Neural crest cell (in vitro differentiated cells): ENCODE data around the gene RIPOR1. TPM values are rescaled to one million over a fixed set of nuclear protein-coding genes. Genes with fewer than 3 reads are reported as not detected.
A peak's percentile ranks its signal among the peaks of the same experiment; 100 is the strongest.

ENCODE experiments used
- DNase-seq: peaks from one replicate; pipeline ENCODE4 v3.0.0; 2021; ENCODE audit warnings: low read depth, mixed read lengths, low spot score
- H3K27ac Mint-ChIP-seq: one replicate; pipeline ENCODE4 v1.8.0; 2021; ENCODE audit warnings: mild to moderate bottlenecking, mixed read lengths; ENCODE audit not compliant: unreplicated experiment
- H3K27me3 Mint-ChIP-seq: 2 replicates; pipeline ENCODE4 v1.8.0; 2021; ENCODE audit warnings: low read depth, mild to moderate bottlenecking, mixed read lengths
- H3K36me3 Mint-ChIP-seq: 2 replicates; pipeline ENCODE4 v1.8.0; 2021; ENCODE audit warnings: low read depth, mild to moderate bottlenecking, mixed read lengths
- H3K4me1 Mint-ChIP-seq: 2 replicates; pipeline ENCODE4 v1.8.0; 2021; ENCODE audit warnings: mixed read lengths
- H3K4me3 Mint-ChIP-seq: one replicate; pipeline ENCODE4 v1.8.0; 2021; ENCODE audit warnings: mild to moderate bottlenecking, mixed read lengths
- H3K9me3 Mint-ChIP-seq: 2 replicates; pipeline ENCODE4 v1.8.0; 2021; ENCODE audit warnings: mixed read lengths
- CTCF ChIP-seq: fragments of 200-600 bp; sonication (generic); conservative IDR thresholded peaks from 2 replicates; pipeline ENCODE4 v1.5.0; 2021; ENCODE audit warnings: antibody characterized with exemption, mild to moderate bottlenecking
- total RNA-seq: library from RNA; stranded (reverse); gene quantifications from 2 replicates; pipeline ENCODE4 v1.2.1, GENCODE V29; 2021

Gene RIPOR1
- total RNA-seq, 1 donor from 2014 or later: 60.6 TPM

GRCh38 chr16:67547423-67548264, 19.0 kb downstream of the RIPOR1 start:
- TF ChIP-seq CTCF: no peak
- Mint-ChIP-seq H3K27ac (no peak overlapping the region), H3K27me3 (peaks cover 5% of the 10 kb centered on the region), H3K4me1 (peaks cover 9% of the 10 kb centered on the region), H3K36me3 (no peaks in the 10 kb centered on the region), H3K4me3 (no peak overlapping the region), H3K9me3 (no peaks in the 10 kb centered on the region)
- DNase-seq: no peak

GRCh38 chr16:67548265-67549126, 19.9 kb downstream of the RIPOR1 start:
- H3K4me3 Mint-ChIP-seq: no peak overlapping the region
- no peak for TF ChIP-seq CTCF
- no peaks in the 10 kb centered on the region for H3K36me3 Mint-ChIP-seq
- peaks cover 5% of the 10 kb centered on the region for H3K27me3 Mint-ChIP-seq
- H3K9me3 Mint-ChIP-seq: no peaks in the 10 kb centered on the region
- no peak for DNase-seq
- H3K27ac Mint-ChIP-seq: no peak overlapping the region
- H3K4me1 Mint-ChIP-seq: peaks cover 9% of the 10 kb centered on the region

DNA sequence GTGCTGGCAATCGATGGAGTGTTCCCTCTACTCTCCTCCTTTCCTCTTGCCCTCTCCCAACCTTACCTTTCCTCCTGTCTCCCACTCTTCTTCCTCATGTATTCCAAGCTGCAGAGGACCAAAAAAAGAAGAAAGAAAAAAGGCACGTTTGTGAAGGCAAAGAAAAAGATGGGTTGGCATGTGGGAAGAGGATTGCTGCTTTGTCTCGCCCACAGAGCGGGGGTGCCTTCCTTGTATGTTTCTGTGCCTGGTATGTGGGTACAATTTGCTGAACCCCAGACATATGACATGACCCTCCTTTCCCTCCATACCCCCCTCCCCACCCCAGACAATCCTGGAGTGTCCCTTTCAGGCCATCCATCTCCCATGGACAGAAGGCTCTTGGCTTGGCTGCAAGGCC, 20.6 kb downstream of the RIPOR1 start:
- DNase-seq: no peak
- no peaks in the 10 kb centered on the region for H3K9me3 Mint-ChIP-seq
- peaks cover 9% of the 10 kb centered on the region for H3K4me1 Mint-ChIP-seq
- H3K36me3 Mint-ChIP-seq: no peaks in the 10 kb centered on the region
- H3K27ac Mint-ChIP-seq: no peak overlapping the region
- H3K4me3 Mint-ChIP-seq: no peak overlapping the region
- TF ChIP-seq CTCF: no peak
- peaks cover 5% of the 10 kb centered on the region for H3K27me3 Mint-ChIP-seq

GRCh38 chr16:67549936-67550335, 21.3 kb downstream of the RIPOR1 start:
- peak overlapping the region; percentile 8 for H3K4me3 Mint-ChIP-seq
- H3K36me3 Mint-ChIP-seq: no peaks in the 10 kb centered on the region
- no peak for TF ChIP-seq CTCF
- no peak overlapping the region for H3K27ac Mint-ChIP-seq
- peaks cover 9% of the 10 kb centered on the region for H3K4me1 Mint-ChIP-seq
- peaks cover 5% of the 10 kb centered on the region for H3K27me3 Mint-ChIP-seq
- no peak for DNase-seq
- no peaks in the 10 kb centered on the region for H3K9me3 Mint-ChIP-seq

DNA sequence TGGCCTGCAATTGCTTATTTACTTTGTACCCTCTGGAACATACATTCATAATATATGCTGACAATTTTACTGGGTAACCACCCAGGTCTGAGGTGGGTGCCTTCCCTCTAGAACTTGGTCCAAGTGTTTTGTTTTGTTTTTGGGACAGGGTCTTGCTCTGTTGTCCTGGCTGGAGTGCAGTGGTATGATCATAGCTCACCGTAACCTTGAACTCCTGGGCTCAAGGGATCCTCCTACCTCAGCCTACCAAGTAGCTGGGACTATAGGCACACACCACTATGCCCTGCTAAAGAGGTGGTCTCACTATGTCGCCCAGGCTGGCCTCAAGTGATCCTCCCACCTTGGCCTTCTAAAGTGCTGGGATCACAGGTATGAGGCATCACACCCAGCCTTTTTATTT, 22.5 kb downstream of the RIPOR1 start:
- TF ChIP-seq CTCF: no peak
- Mint-ChIP-seq H3K36me3 (no peaks in the 10 kb centered on the region), H3K27me3 (peaks cover 5% of the 10 kb centered on the region), H3K4me1 (peaks cover 9% of the 10 kb centered on the region), H3K27ac (no peak overlapping the region), H3K9me3 (no peaks in the 10 kb centered on the region), H3K4me3 (no peak overlapping the region)
- no peak for DNase-seq
